Measurements from ENCODE around the gene CXXC4. TPM values are rescaled to one million over a fixed set of nuclear protein-coding genes. Genes with fewer than 3 reads are reported as not detected.

The CXXC4 gene
- polyA plus RNA-seq, 2 of the 4 experiments (the other 2 are of a cell fraction), result 0.03 to 0.93 TPM

DNA sequence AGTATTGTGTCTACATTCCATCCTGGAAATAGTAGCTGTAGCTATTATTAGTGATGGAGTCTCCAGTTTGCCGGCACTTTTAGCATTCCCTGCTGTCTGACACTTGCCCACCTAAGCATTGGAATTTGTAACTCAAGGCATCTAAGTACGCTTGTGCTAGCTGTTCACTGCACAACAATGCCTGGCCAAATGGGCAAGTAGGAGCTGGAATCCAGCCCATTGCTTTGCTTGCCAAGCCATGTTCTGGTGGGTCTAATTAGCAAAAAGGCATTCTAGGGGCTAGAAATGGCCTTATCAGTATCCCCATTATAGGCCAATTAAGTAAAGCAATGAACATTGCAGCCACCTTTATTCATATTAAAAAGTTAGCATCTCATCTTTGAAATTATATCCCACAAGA is 7.8 kb upstream of the CXXC4 start:
- ChIA-PET CTCF (no interaction called here), POLR2A (no interaction called here)
- ATAC-seq, result no peak
- no peak for FAIRE-seq
- TF ChIP-seq ZSCAN20 (CRISPR knock-in tag; IDR thresholded peaks at IDR 0.05) (no peak), HOXB5 (CRISPR knock-in tag; IDR thresholded peaks at IDR 0.05) (no peak), HDAC2 (IDR thresholded peaks at IDR 0.05) (no peak), CBX2 (IDR thresholded peaks at IDR 0.05; ENCODE audit: borderline replicate concordance, low read depth) (no peak), SREBF2 (IDR thresholded peaks at IDR 0.05) (no peak), RNF2 (IDR thresholded peaks at IDR 0.05; ENCODE audit: borderline replicate concordance, low read depth) (no peak)
- TF ChIP-seq, protein P1, sequence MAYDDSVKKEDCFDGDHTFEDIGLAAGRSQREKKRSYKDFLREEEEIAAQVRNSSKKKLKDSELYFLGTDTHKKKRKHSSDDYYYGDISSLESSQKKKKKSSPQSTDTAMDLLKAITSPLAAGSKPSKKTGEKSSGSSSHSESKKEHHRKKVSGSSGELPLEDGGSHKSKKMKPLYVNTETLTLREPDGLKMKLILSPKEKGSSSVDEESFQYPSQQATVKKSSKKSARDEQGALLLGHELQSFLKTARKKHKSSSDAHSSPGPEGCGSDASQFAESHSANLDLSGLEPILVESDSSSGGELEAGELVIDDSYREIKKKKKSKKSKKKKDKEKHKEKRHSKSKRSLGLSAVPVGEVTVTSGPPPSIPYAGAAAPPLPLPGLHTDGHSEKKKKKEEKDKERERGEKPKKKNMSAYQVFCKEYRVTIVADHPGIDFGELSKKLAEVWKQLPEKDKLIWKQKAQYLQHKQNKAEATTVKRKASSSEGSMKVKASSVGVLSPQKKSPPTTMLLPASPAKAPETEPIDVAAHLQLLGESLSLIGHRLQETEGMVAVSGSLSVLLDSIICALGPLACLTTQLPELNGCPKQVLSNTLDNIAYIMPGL (CRISPR knock-in tag; IDR thresholded peaks at IDR 0.05; ENCODE audit: borderline replicate concordance), result no peak
- 51% methylated on average over 2 of the region's 2 CpGs for WGBS (ENCODE audit: missing lambda C conversion rate)
- no peak overlapping the region for H3K4me3 ChIP-seq
- DNase-seq (ENCODE audit: low read depth in 1 of 2, low spot score in 1 of 2), result no peak
- no peak overlapping the region for H3K27ac ChIP-seq
- no peaks in the 10 kb centered on the region for H3K4me1 ChIP-seq
- H3K4me2 ChIP-seq, result no peak overlapping the region
- no peaks in the 10 kb centered on the region for H3K9me3 ChIP-seq

DNA sequence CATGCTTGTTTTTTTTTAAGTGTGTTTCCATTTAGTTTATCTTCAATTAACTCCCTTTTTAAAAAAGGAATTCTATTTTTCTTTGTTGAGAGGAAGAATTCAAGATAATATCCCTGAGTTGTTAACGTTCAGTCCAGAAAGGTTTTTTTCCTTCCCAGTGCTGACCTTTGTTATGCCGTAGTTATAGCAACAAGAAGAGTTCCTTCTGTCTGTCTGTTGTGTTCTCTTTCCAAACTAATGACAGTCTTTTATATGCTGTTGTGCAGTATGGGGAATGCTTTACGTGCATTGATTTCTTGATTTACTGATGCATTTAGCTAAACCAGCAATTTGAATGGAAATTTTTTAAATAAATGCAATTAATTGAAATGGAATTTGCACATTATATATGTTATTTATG is 6.6 kb upstream of the CXXC4 start:
- no peak overlapping the region for H3K4me2 ChIP-seq
- H3K4me3 ChIP-seq, result no peak overlapping the region
- no peaks in the 10 kb centered on the region for H3K4me1 ChIP-seq
- no peak overlapping the region for H3K27ac ChIP-seq
- CTCF ChIA-PET, result interaction anchor here (0.7 kb wide), 1 partner anchor 350 kb away, joined by 3 read pairs; no protein-coding TSS in a partner anchor
- 52% methylated on average over 3 of the region's 3 CpGs for WGBS (ENCODE audit: missing lambda C conversion rate)
- FAIRE-seq (no peak), ATAC-seq (no peak), DNase-seq (ENCODE audit: low read depth in 1 of 2, low spot score in 1 of 2) (no peak)
- POLR2A ChIA-PET, result no interaction called here
- H3K9me3 ChIP-seq, result no peaks in the 10 kb centered on the region
- TF ChIP-seq GATA3 (IDR thresholded peaks at IDR 0.05; ENCODE audit: borderline replicate concordance) (no peak), ESRRA (IDR thresholded peaks at IDR 0.05; ENCODE audit: borderline replicate concordance, low read length) (no peak), RFX5 (IDR thresholded peaks at IDR 0.05) (no peak), CHD2 (IDR thresholded peaks at IDR 0.05; ENCODE audit: low read length, partially characterized antibody) (no peak), HDAC2 (IDR thresholded peaks at IDR 0.05) (no peak), TP53 (CRISPR knock-in tag; IDR thresholded peaks at IDR 0.05) (no peak), HEYL (CRISPR knock-in tag; IDR thresholded peaks at IDR 0.05) (no peak), CEBPB (IDR thresholded peaks at IDR 0.05) (no peak), CHD4 (IDR thresholded peaks at IDR 0.05; ENCODE audit: borderline replicate concordance) (no peak), CBX8 (IDR thresholded peaks at IDR 0.05) (no peak), HOXB13 (CRISPR knock-in tag; IDR thresholded peaks at IDR 0.05; ENCODE audit: low read depth) (no peak), TFCP2L1 (CRISPR knock-in tag; IDR thresholded peaks at IDR 0.05) (no peak), FOSL2 (IDR thresholded peaks at IDR 0.05) (no peak), FOSL2 (CRISPR knock-in tag; IDR thresholded peaks at IDR 0.05) (no peak), ZSCAN20 (CRISPR knock-in tag; IDR thresholded peaks at IDR 0.05) (no peak), CBX2 (IDR thresholded peaks at IDR 0.05; ENCODE audit: borderline replicate concordance, low read depth) (no peak), BHLHE40 (IDR thresholded peaks at IDR 0.05; ENCODE audit: low read depth, low read length) (no peak), NFE2L2 (conservative IDR thresholded peaks at IDR 0.05; ENCODE audit: low read length) (no peak)
- TF ChIP-seq, protein P2, sequence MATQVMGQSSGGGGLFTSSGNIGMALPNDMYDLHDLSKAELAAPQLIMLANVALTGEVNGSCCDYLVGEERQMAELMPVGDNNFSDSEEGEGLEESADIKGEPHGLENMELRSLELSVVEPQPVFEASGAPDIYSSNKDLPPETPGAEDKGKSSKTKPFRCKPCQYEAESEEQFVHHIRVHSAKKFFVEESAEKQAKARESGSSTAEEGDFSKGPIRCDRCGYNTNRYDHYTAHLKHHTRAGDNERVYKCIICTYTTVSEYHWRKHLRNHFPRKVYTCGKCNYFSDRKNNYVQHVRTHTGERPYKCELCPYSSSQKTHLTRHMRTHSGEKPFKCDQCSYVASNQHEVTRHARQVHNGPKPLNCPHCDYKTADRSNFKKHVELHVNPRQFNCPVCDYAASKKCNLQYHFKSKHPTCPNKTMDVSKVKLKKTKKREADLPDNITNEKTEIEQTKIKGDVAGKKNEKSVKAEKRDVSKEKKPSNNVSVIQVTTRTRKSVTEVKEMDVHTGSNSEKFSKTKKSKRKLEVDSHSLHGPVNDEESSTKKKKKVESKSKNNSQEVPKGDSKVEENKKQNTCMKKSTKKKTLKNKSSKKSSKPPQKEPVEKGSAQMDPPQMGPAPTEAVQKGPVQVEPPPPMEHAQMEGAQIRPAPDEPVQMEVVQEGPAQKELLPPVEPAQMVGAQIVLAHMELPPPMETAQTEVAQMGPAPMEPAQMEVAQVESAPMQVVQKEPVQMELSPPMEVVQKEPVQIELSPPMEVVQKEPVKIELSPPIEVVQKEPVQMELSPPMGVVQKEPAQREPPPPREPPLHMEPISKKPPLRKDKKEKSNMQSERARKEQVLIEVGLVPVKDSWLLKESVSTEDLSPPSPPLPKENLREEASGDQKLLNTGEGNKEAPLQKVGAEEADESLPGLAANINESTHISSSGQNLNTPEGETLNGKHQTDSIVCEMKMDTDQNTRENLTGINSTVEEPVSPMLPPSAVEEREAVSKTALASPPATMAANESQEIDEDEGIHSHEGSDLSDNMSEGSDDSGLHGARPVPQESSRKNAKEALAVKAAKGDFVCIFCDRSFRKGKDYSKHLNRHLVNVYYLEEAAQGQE (IDR thresholded peaks at IDR 0.05), result no peak
- TF ChIP-seq, protein P3, sequence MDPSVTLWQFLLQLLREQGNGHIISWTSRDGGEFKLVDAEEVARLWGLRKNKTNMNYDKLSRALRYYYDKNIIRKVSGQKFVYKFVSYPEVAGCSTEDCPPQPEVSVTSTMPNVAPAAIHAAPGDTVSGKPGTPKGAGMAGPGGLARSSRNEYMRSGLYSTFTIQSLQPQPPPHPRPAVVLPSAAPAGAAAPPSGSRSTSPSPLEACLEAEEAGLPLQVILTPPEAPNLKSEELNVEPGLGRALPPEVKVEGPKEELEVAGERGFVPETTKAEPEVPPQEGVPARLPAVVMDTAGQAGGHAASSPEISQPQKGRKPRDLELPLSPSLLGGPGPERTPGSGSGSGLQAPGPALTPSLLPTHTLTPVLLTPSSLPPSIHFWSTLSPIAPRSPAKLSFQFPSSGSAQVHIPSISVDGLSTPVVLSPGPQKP (IDR thresholded peaks at IDR 0.05; ENCODE audit: low read depth, low read length), result no peak
- TF ChIP-seq, protein P4, sequence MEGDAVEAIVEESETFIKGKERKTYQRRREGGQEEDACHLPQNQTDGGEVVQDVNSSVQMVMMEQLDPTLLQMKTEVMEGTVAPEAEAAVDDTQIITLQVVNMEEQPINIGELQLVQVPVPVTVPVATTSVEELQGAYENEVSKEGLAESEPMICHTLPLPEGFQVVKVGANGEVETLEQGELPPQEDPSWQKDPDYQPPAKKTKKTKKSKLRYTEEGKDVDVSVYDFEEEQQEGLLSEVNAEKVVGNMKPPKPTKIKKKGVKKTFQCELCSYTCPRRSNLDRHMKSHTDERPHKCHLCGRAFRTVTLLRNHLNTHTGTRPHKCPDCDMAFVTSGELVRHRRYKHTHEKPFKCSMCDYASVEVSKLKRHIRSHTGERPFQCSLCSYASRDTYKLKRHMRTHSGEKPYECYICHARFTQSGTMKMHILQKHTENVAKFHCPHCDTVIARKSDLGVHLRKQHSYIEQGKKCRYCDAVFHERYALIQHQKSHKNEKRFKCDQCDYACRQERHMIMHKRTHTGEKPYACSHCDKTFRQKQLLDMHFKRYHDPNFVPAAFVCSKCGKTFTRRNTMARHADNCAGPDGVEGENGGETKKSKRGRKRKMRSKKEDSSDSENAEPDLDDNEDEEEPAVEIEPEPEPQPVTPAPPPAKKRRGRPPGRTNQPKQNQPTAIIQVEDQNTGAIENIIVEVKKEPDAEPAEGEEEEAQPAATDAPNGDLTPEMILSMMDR (IDR thresholded peaks at IDR 0.05), result no peak
